ENCODE results near the gene AKR1C2.

DNA sequence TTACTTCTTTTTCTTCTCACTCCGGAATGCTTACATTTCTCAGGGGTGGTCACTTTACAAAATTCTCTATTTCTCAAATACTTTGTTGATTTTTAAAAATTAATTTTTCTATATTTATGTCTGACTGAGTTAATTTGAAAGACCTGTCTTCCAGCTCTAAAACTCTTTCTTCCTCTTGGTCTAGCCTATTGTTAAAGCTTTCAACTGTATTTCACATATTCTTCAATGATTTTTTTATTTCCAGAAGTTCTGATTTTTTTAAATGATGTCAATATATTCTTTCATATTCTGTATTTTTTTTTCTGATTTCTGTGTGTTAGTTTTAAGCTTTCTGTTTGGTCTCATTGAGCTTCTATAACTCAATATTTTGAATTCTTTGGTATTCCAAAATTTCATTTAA lies 27.3 kb upstream of the AKR1C2 start:
- TF ChIP-seq, protein P1, sequence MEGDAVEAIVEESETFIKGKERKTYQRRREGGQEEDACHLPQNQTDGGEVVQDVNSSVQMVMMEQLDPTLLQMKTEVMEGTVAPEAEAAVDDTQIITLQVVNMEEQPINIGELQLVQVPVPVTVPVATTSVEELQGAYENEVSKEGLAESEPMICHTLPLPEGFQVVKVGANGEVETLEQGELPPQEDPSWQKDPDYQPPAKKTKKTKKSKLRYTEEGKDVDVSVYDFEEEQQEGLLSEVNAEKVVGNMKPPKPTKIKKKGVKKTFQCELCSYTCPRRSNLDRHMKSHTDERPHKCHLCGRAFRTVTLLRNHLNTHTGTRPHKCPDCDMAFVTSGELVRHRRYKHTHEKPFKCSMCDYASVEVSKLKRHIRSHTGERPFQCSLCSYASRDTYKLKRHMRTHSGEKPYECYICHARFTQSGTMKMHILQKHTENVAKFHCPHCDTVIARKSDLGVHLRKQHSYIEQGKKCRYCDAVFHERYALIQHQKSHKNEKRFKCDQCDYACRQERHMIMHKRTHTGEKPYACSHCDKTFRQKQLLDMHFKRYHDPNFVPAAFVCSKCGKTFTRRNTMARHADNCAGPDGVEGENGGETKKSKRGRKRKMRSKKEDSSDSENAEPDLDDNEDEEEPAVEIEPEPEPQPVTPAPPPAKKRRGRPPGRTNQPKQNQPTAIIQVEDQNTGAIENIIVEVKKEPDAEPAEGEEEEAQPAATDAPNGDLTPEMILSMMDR (IDR thresholded peaks at IDR 0.05; ENCODE audit: insufficient read depth, low read depth, low read length): no peak
- TF ChIP-seq EZH2 (IDR thresholded peaks at IDR 0.05; ENCODE audit: insufficient read depth, low read length): no peak
